Neural progenitor cell (in vitro differentiated cells): ENCODE measurements around the gene CELF4. TPM values are rescaled to one million over a fixed set of nuclear protein-coding genes. Genes with fewer than 3 reads are reported as not detected.
A peak's percentile ranks its signal among the peaks of the same experiment; 100 is the strongest.

Experiments
- DNase-seq: peaks from one replicate; pipeline ENCODE4 v3.0.0-alpha.2; 2016; ENCODE audit warnings: low spot score
- H2AFZ ChIP-seq: fragments of 200-600 bp; sonication (generic); replicated peaks from 2 replicates; pipeline ENCODE4 v1.6.1; 2016; ENCODE audit warnings: antibody characterized with exemption
- H3F3A ChIP-seq: fragments of 200-600 bp; sonication (generic); 2 replicates; pipeline ENCODE4 v1.6.1; 2016; ENCODE audit warnings: antibody characterized with exemption, low read depth
- H3K27ac ChIP-seq: fragments of 200-600 bp; sonication (generic); 2 replicates; pipeline ENCODE4 v1.5.1; 2016; ENCODE audit warnings: mild to moderate bottlenecking
- H3K27me3 ChIP-seq: fragments of 200-600 bp; sonication (generic); 2 replicates; pipeline ENCODE4 v1.6.1; 2016; ENCODE audit warnings: mild to moderate bottlenecking, moderate library complexity
- H3K36me3 ChIP-seq: fragments of 200-600 bp; sonication (generic); 2 replicates; pipeline ENCODE4 v1.5.1; 2016
- H3K4me1 ChIP-seq: fragments of 200-600 bp; sonication (generic); 2 replicates; pipeline ENCODE4 v1.6.1; 2016; ENCODE audit warnings: mixed run types
- H3K4me2 ChIP-seq: fragments of 200-600 bp; sonication (generic); 2 replicates; pipeline ENCODE4 v1.6.1; 2016
- H3K4me3 ChIP-seq: fragments of 200-600 bp; sonication (generic); 2 replicates; pipeline ENCODE4 v1.5.1; 2016
- H3K79me2 ChIP-seq: fragments of 200-600 bp; sonication (generic); 2 replicates; pipeline ENCODE4 v1.6.1; 2016; ENCODE audit warnings: low read depth
- H3K9ac ChIP-seq: fragments of 200-600 bp; sonication (generic); 2 replicates; pipeline ENCODE4 v1.6.1; 2016
- H3K9me3 ChIP-seq: fragments of 200-600 bp; sonication (generic); 2 replicates; pipeline ENCODE4 v1.5.1; 2016; ENCODE audit warnings: low read depth
- H4K20me1 ChIP-seq: fragments of 200-600 bp; sonication (generic); 2 replicates; pipeline ENCODE4 v1.6.1; 2016; ENCODE audit warnings: low read depth
- H3K27ac Mint-ChIP-seq: 3 replicates; pipeline ENCODE4 v1.8.0; 2021; ENCODE audit warnings: mixed read lengths
- H3K27me3 Mint-ChIP-seq: 2 replicates; pipeline ENCODE4 v1.8.0; 2022; ENCODE audit warnings: low read depth, mild to moderate bottlenecking, inconsistent platforms, moderate library complexity, mixed read lengths; ENCODE audit not compliant: insufficient read depth
- H3K36me3 Mint-ChIP-seq: 3 replicates; pipeline ENCODE4 v1.8.0; 2021; ENCODE audit warnings: mixed read lengths
- H3K4me1 Mint-ChIP-seq: 3 replicates; pipeline ENCODE4 v1.8.0; 2021; ENCODE audit warnings: mixed read lengths
- H3K4me3 Mint-ChIP-seq: 3 replicates; pipeline ENCODE4 v1.8.0; 2021; ENCODE audit warnings: mild to moderate bottlenecking, moderate library complexity, mixed read lengths
- H3K9me3 Mint-ChIP-seq: 3 replicates; pipeline ENCODE4 v1.8.0; 2020; ENCODE audit warnings: mixed read lengths
- CTCF ChIP-seq: fragments of 200-600 bp; sonication (generic); IDR thresholded peaks from 2 replicates; pipeline ENCODE4 v1.5.1; 2017; ENCODE audit warnings: antibody characterized with exemption, mild to moderate bottlenecking
- EZH2 ChIP-seq: fragments of 200-600 bp; sonication (generic); IDR thresholded peaks from 2 replicates; pipeline ENCODE4 v1.6.1; 2017; ENCODE audit warnings: antibody characterized with exemption, mild to moderate bottlenecking, moderate library complexity
- EZH2phosphoT487 ChIP-seq: fragments of 200-600 bp; sonication (generic); IDR thresholded peaks from 2 replicates; pipeline ENCODE4 v1.6.1; 2017; ENCODE audit warnings: antibody characterized with exemption
- total RNA-seq: library from RNA; depleted of rRNA; stranded (reverse); fragments of >200 nt; gene quantifications from 2 replicates; pipeline ENCODE4 v1.2.3, GENCODE V29; 2015; ENCODE audit warnings: low replicate concordance

The CELF4 gene
- total RNA-seq, 1 donor from 2014 or later = 1.8 TPM

- H3K36me3 Mint-ChIP-seq = no peaks in the 10 kb centered on the region
- H3K4me3 ChIP-seq = no peak overlapping the region
- no peak overlapping the region for H3K4me3 Mint-ChIP-seq
- H3K27me3 Mint-ChIP-seq = peaks cover 22% of the 10 kb centered on the region
- H3K4me1 ChIP-seq = peaks cover 32% of the 10 kb centered on the region
- no peaks in the 10 kb centered on the region for H3K36me3 ChIP-seq
- H3K79me2 ChIP-seq = no peaks in the 10 kb centered on the region
- TF ChIP-seq EZH2phosphoT487 (no peak), CTCF (no peak), EZH2 (no peak)
- H3F3A ChIP-seq = no peaks in the 10 kb centered on the region
- H3K9ac ChIP-seq = no peak overlapping the region
- no peak overlapping the region for H3K27ac ChIP-seq
- no peaks in the 10 kb centered on the region for H3K9me3 Mint-ChIP-seq
- H3K27ac Mint-ChIP-seq = peak overlapping the region; percentile 48
- H3K27me3 ChIP-seq = no peaks in the 10 kb centered on the region
- H3K4me2 ChIP-seq = no peak overlapping the region
- H4K20me1 ChIP-seq = no peaks in the 10 kb centered on the region
- H3K4me1 Mint-ChIP-seq = peaks cover 62% of the 10 kb centered on the region
- H2AFZ ChIP-seq = no peak overlapping the region
- no peaks in the 10 kb centered on the region for H3K9me3 ChIP-seq
- DNase-seq = no peak
These were observed 117.4 kb downstream of the CELF4 start for GRCh38 chr18:37447962-37448888.

- Histone ChIP-seq H3K4me3 (no peak overlapping the region), H3K4me2 (no peak overlapping the region), H3K27me3 (no peaks in the 10 kb centered on the region), H3K9me3 (no peaks in the 10 kb centered on the region), H3K79me2 (no peaks in the 10 kb centered on the region), H3K36me3 (no peaks in the 10 kb centered on the region), H3K9ac (no peak overlapping the region), H3F3A (no peaks in the 10 kb centered on the region), H3K27ac (no peak overlapping the region), H2AFZ (no peak overlapping the region), H4K20me1 (no peaks in the 10 kb centered on the region), H3K4me1 (peaks cover 33% of the 10 kb centered on the region)
- no peak for TF ChIP-seq CTCF
- no peak for TF ChIP-seq EZH2phosphoT487
- TF ChIP-seq EZH2 = no peak
- Mint-ChIP-seq H3K27me3 (peaks cover 16% of the 10 kb centered on the region), H3K27ac (peak overlapping the region; percentile 42), H3K4me3 (no peak overlapping the region), H3K4me1 (peaks cover 63% of the 10 kb centered on the region), H3K9me3 (no peaks in the 10 kb centered on the region), H3K36me3 (no peaks in the 10 kb centered on the region)
- DNase-seq = no peak
These were observed 119.8 kb downstream of the CELF4 start for GRCh38 chr18:37445836-37446235.

- Histone ChIP-seq H3K36me3 (no peaks in the 10 kb centered on the region), H3K9ac (no peak overlapping the region), H3K27me3 (no peaks in the 10 kb centered on the region), H3K9me3 (no peaks in the 10 kb centered on the region), H3K4me3 (no peak overlapping the region), H3K79me2 (no peaks in the 10 kb centered on the region), H3K27ac (no peak overlapping the region), H3F3A (no peaks in the 10 kb centered on the region), H3K4me2 (peak overlapping the region; percentile 38), H2AFZ (peak overlapping the region; percentile 21), H4K20me1 (no peaks in the 10 kb centered on the region), H3K4me1 (peaks cover 29% of the 10 kb centered on the region)
- Mint-ChIP-seq H3K4me3 (no peak overlapping the region), H3K27me3 (peaks cover 16% of the 10 kb centered on the region), H3K4me1 (peaks cover 60% of the 10 kb centered on the region), H3K9me3 (no peaks in the 10 kb centered on the region), H3K27ac (peak overlapping the region; percentile 66), H3K36me3 (no peaks in the 10 kb centered on the region)
- peak; percentile 31 for DNase-seq
- TF ChIP-seq CTCF (no peak), EZH2phosphoT487 (no peak), EZH2 (no peak)
These were observed 120.2 kb downstream of the CELF4 start for GRCh38 chr18:37445368-37445767.
